H1 (cell line): ENCODE data around the gene EIF3J. TPM values are rescaled to one million over a fixed set of nuclear protein-coding genes. Genes with fewer than 3 reads are reported as not detected.

ENCODE experiments used
- CTCF ChIA-PET: fragments of 300-600 bp; sonication (Branson Sonifier 250); formaldehyde crosslinking; loops from one replicate; lab custom pipeline; 2021; ENCODE audit not compliant: partially characterized antibody; lab: Charles Lee
- POLR2A ChIA-PET: fragments of 300-600 bp; sonication (Branson Sonifier 250); formaldehyde crosslinking; loops from one replicate; lab custom pipeline; 2021; ENCODE audit warnings: inconsistent platforms; ENCODE audit not compliant: partially characterized antibody; lab: Charles Lee
- DNase-seq, 2 experiments: peaks; one replicate each; pipeline versions ENCODE4 v3.0.0 to v3.0.0-alpha.2; 2010 to 2022; ENCODE audit warnings: low spot score in 2 of 2, low read depth in 1 of 2, mixed read lengths in 1 of 2
- FAIRE-seq: peaks from 2 replicates; lab custom pipeline; 2011; peaks lifted over from hg19 to GRCh38; lab: Jason Lieb, UNC
- H2AFZ ChIP-seq: 2 replicates; pipeline ENCODE4 v1.8.1; 2012; ENCODE audit warnings: low read length, inconsistent platforms
- H2AK5ac ChIP-seq: 2 replicates; pipeline ENCODE4 v1.6.1; 2013; ENCODE audit warnings: low read depth, low read length
- H2BK120ac ChIP-seq: replicated peaks from 2 replicates; pipeline ENCODE3; 2013; ENCODE audit warnings: low read depth, low read length, inconsistent platforms
- H2BK12ac ChIP-seq: 2 replicates; pipeline ENCODE4 v1.6.1; 2013; ENCODE audit warnings: low read depth, low read length
- H2BK15ac ChIP-seq: 2 replicates; pipeline ENCODE4 v1.6.1; 2013; ENCODE audit warnings: low read length
- H2BK20ac ChIP-seq: 2 replicates; pipeline ENCODE4 v1.6.1; 2013; ENCODE audit warnings: low read length
- H2BK5ac ChIP-seq: 2 replicates; pipeline ENCODE4 v1.6.1; 2013; ENCODE audit warnings: low read depth, low read length
- H3K14ac ChIP-seq: 2 replicates; pipeline ENCODE4 v1.6.1; 2013; ENCODE audit warnings: inconsistent platforms; ENCODE audit not compliant: insufficient read length
- H3K18ac ChIP-seq: 2 replicates; pipeline ENCODE4 v1.6.1; 2013; ENCODE audit warnings: low read length; ENCODE audit errors: extremely low read depth
- H3K23ac ChIP-seq: 2 replicates; pipeline ENCODE4 v1.6.1; 2013; ENCODE audit warnings: inconsistent platforms; ENCODE audit not compliant: insufficient read length
- H3K23me2 ChIP-seq: 2 replicates; pipeline ENCODE4 v1.6.1; 2013; ENCODE audit warnings: low read depth, low read length
- H3K27ac ChIP-seq: 2 replicates; pipeline ENCODE4 v1.6.1; 2011; ENCODE audit warnings: low read depth, low read length, inconsistent platforms
- H3K27me3 ChIP-seq, 4 experiments: replicated peaks in 1 of 4; 1 replicate in 1 of 4; 2 replicates in 3 of 4; pipeline versions ENCODE4 v1.6.1 to v1.8.1; 2011 to 2013; ENCODE audit warnings: low read length in 3 of 4, mild to moderate bottlenecking in 3 of 4, inconsistent platforms in 2 of 4, mixed read lengths in 2 of 4, moderate library complexity in 1 of 4; ENCODE audit not compliant: control insufficient read depth in 3 of 4, insufficient read depth in 3 of 4; ENCODE audit errors: extremely low read depth in 1 of 4
- H3K36me3 ChIP-seq, 4 experiments: 2 replicates each; pipeline versions ENCODE4 v1.6.1 to v1.8.1; 2011 to 2013; ENCODE audit warnings: mild to moderate bottlenecking in 4 of 4, low read length in 3 of 4, moderate library complexity in 2 of 4, control low read depth in 1 of 4, inconsistent platforms in 1 of 4; ENCODE audit not compliant: insufficient read depth in 4 of 4, control insufficient read depth in 2 of 4
- H3K4ac ChIP-seq: replicated peaks from 2 replicates; pipeline ENCODE3; 2013; ENCODE audit warnings: low read length, low read depth, mixed read lengths, inconsistent platforms; ENCODE audit not compliant: insufficient read length
- H3K4me1 ChIP-seq, 4 experiments: replicated peaks in 1 of 4; 1 replicate in 1 of 4; 2 replicates in 3 of 4; pipeline versions ENCODE4 v1.6.1 to v1.8.1; 2011 to 2013; ENCODE audit warnings: low read length in 3 of 4, inconsistent platforms in 2 of 4, mixed read lengths in 1 of 4; ENCODE audit not compliant: insufficient read depth in 4 of 4, control insufficient read depth in 3 of 4
- H3K4me2 ChIP-seq, 2 experiments: 2 replicates each; pipeline versions ENCODE4 v1.6.1 to v1.8.1; 2011 to 2013; ENCODE audit warnings: low read depth in 2 of 2, low read length in 2 of 2, control low read depth in 1 of 2, inconsistent platforms in 1 of 2, mild to moderate bottlenecking in 1 of 2; ENCODE audit not compliant: insufficient read depth in 1 of 2
- H3K4me3 ChIP-seq, 4 experiments: fragments of 200-600, 300-600 bp in 1 of 4; sonication (generic), shearing (Covaris generic), sonication (Bioruptor Twin) in 1 of 4; 2 replicates each; pipeline versions ENCODE4 v1.5.1 to v1.8.1; 2011 to 2016; ENCODE audit warnings: low read length in 4 of 4, low read depth in 3 of 4, control low read depth in 2 of 4, inconsistent platforms in 2 of 4, mild to moderate bottlenecking in 2 of 4, mixed read lengths in 1 of 4, moderate library complexity in 1 of 4; ENCODE audit not compliant: insufficient read depth in 2 of 4; ENCODE audit errors: extremely low read depth in 1 of 4
- H3K56ac ChIP-seq: replicated peaks from 2 replicates; pipeline ENCODE3; 2013; ENCODE audit warnings: low read depth, mild to moderate bottlenecking, mixed read lengths, low read length, inconsistent platforms; ENCODE audit not compliant: insufficient read length
- H3K79me1 ChIP-seq: 2 replicates; pipeline ENCODE4 v1.6.1; 2013; ENCODE audit warnings: low read depth, low read length, control low read depth
- H3K79me2 ChIP-seq, 2 experiments: 2 replicates each; pipeline versions ENCODE4 v1.6.1 to v1.8.1; 2012 to 2013; ENCODE audit warnings: low read length in 2 of 2, mild to moderate bottlenecking in 2 of 2, inconsistent platforms in 1 of 2; ENCODE audit not compliant: insufficient read depth in 2 of 2, control insufficient read depth in 1 of 2
- H3K9ac ChIP-seq, 4 experiments: replicated peaks in 1 of 4; 1 replicate in 1 of 4; 2 replicates in 3 of 4; pipeline versions ENCODE4 v1.6.1 to v1.8.1; 2011 to 2013; ENCODE audit warnings: low read depth in 3 of 4, low read length in 3 of 4, control low read depth in 2 of 4, mild to moderate bottlenecking in 2 of 4, moderate library complexity in 2 of 4, inconsistent platforms in 1 of 4; ENCODE audit errors: extremely low read depth in 1 of 4
- H3K9me3 ChIP-seq, 2 experiments: 2 replicates each; pipeline versions ENCODE4 v1.6.1 to v1.8.1; 2012 to 2013; ENCODE audit warnings: mild to moderate bottlenecking in 2 of 2, moderate library complexity in 2 of 2, control low read depth in 1 of 2, inconsistent platforms in 1 of 2, low read depth in 1 of 2, low read length in 1 of 2, mixed read lengths in 1 of 2; ENCODE audit not compliant: insufficient read depth in 2 of 2
- H4K20me1 ChIP-seq, 2 experiments: replicated peaks in 1 of 2; 2 replicates each; pipeline versions ENCODE3 to v1.8.1; 2011 to 2013; ENCODE audit warnings: inconsistent platforms in 2 of 2, low read length in 2 of 2, mild to moderate bottlenecking in 1 of 2; ENCODE audit not compliant: insufficient read depth in 2 of 2, control insufficient read depth in 1 of 2
- H4K5ac ChIP-seq: 2 replicates; pipeline ENCODE4 v1.6.1; 2013; ENCODE audit warnings: low read length, low read depth, mixed read lengths, inconsistent platforms; ENCODE audit not compliant: insufficient read length
- H4K8ac ChIP-seq: 2 replicates; pipeline ENCODE4 v1.8.0; 2013; ENCODE audit warnings: mild to moderate bottlenecking, moderate library complexity, low read length, inconsistent platforms; ENCODE audit not compliant: insufficient read depth; ENCODE audit errors: extremely low read depth
- H4K91ac ChIP-seq: replicated peaks from 2 replicates; pipeline ENCODE3; 2013; ENCODE audit warnings: low read length, mixed read lengths, inconsistent platforms; ENCODE audit not compliant: insufficient read length
- CHD1 ChIP-seq: IDR thresholded peaks from 2 replicates; pipeline ENCODE4 v1.6.1; 2012; ENCODE audit warnings: low read depth, low read length, improper control_type of control experiment
- CREB1 ChIP-seq: IDR thresholded peaks from 2 replicates; pipeline ENCODE4 v1.6.1; 2012; ENCODE audit warnings: inconsistent platforms
- NRF1 ChIP-seq: IDR thresholded peaks from 2 replicates; pipeline ENCODE4 v1.6.1; 2011; ENCODE audit warnings: mild to moderate bottlenecking, low read depth, low read length, improper control_type of control experiment
- POLR2AphosphoS5 ChIP-seq: IDR thresholded peaks from 2 replicates; pipeline ENCODE4 v1.6.1; 2011; ENCODE audit warnings: low read depth, low read length
- WGBS, 2 experiments: shearing (Covaris generic) in 1 of 2; methylation state at CpG; one replicate each; pipeline versions ENCODE4 v1.1.6 to v1.1.7; 2013 to 2015; ENCODE audit warnings: low lambda C conversion rate in 2 of 2, mixed read lengths in 2 of 2, inconsistent platforms in 1 of 2, low coverage in 1 of 2, missing lambda C conversion rate in 1 of 2; ENCODE audit not compliant: insufficient replicate concordance in 2 of 2, insufficient coverage in 1 of 2, insufficient read length in 1 of 2; ENCODE audit errors: extremely low coverage in 1 of 2, missing lambda C conversion rate in 1 of 2; 5-methylcytosine and 5-hydroxymethylcytosine counted together
- polyA plus RNA-seq, 7 experiments: library from polyadenylated mRNA; depleted of rRNA in 3 of 7; stranded (reverse) in 5 of 7; unstranded in 2 of 7; fragments of >200 nt in 5 of 7; fragments of 200-250 nt in 2 of 7; gene quantifications; 1 replicate in 5 of 7; 2 replicates in 1 of 7; 4 replicates in 1 of 7; pipeline versions ENCODE4 v1.2.1 to v1.2.3, GENCODE V29; 2011 to 2013; ENCODE audit warnings: missing spikeins in 2 of 7, mixed read lengths in 2 of 7
- total RNA-seq: library from RNA; stranded (reverse); fragmentation: NEBNext Ultra II Directional; extraction: Animal tissue kit (Norgen Biotek cat#: 25700); gene quantifications from 2 replicates; pipeline ENCODE4 v1.2.1, GENCODE V29; 2021

Gene EIF3J
- total and polyA plus RNA-seq, 2 of the 8 experiments (the other 6 are each of a cell fraction or from before 2014, with no cell fraction given): 26.8 to 119 TPM

DNA sequence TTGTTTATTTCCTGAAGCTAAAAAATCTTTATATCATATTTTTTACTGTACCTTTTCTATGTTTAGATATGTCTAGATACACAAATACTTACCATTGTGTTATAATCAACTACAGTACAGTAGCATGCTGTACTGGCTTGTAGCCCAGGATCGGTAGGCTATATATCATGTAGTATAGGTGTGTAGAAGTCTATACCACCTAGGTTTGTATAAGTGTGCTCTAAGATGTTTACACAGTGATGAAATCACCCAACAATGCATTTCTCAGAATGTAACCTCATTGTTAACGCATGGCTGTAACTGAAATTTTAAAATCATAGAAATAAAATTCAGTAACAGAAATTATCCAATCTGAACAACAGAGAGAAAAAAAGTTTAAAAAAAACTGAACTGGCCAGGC lies 43.2 kb downstream of the EIF3J start:
- Histone ChIP-seq H4K20me1 (no peaks in the 10 kb centered on the region), H3K14ac (no peak overlapping the region), H4K8ac (no peak overlapping the region), H2BK5ac (no peak overlapping the region), H3K9ac (no peak overlapping the region), H3K23ac (no peak overlapping the region), H3K23me2 (no peaks in the 10 kb centered on the region), H3K56ac (no peak overlapping the region), H2BK12ac (no peak overlapping the region), H3K4me3 (no peak overlapping the region), H3K9me3 (no peaks in the 10 kb centered on the region), H3K4ac (no peak overlapping the region), H3K4me1 (no peaks in the 10 kb centered on the region), H3K18ac (no peak overlapping the region), H2AFZ (no peak overlapping the region), H2BK20ac (no peak overlapping the region), H3K27me3 (no peaks in the 10 kb centered on the region), H2BK120ac (no peak overlapping the region), H4K91ac (no peak overlapping the region), H3K36me3 (peaks cover 5 to 14% (median 11%) of the 10 kb centered on the region in 4 experiments; a peak in 7 of 8 replicates), H2BK15ac (no peak overlapping the region), H3K4me2 (no peak overlapping the region), H3K79me2 (no peaks in the 10 kb centered on the region), H4K5ac (no peak overlapping the region), H3K27ac (no peak overlapping the region), H2AK5ac (no peak overlapping the region), H3K79me1 (no peaks in the 10 kb centered on the region)
- ChIA-PET POLR2A (interaction anchor here (1.1 kb wide), 1 partner anchor 9 kb away, joined by 3 read pairs; no protein-coding TSS in a partner anchor), CTCF (interaction anchor here (0.7 to 3.3 kb wide), 5 partner anchors 8 to 305 kb away, joined by 3 to 33 read pairs (median 8); no protein-coding TSS in a partner anchor)
- TF ChIP-seq POLR2AphosphoS5: no peak
- TF ChIP-seq NRF1: no peak
- TF ChIP-seq CREB1: no peak
- TF ChIP-seq CHD1: no peak
- WGBS, 2 experiments: 100% methylated on average over 2 of the region's 2 CpGs; no CpG with 5 or more reads in 1 of the 2 experiments
- DNase-seq: no peak
- FAIRE-seq: no peak
